Neuronal stem cell (in vitro differentiated cells): Measurements from ENCODE around the gene ENTPD2.
A peak's percentile ranks its signal among the peaks of the same experiment; 100 is the strongest.

Experiments
- DNase-seq: peaks from one replicate; pipeline ENCODE4 v3.0.0-alpha.2; 2013; ENCODE audit warnings: low spot score
- H2AFZ ChIP-seq: one replicate; pipeline ENCODE4 v1.6.1; 2013; ENCODE audit warnings: mild to moderate bottlenecking, low read length, inconsistent platforms
- H2AK5ac ChIP-seq: 2 replicates; pipeline ENCODE4 v1.6.1; 2013; ENCODE audit warnings: low read depth, mild to moderate bottlenecking, inconsistent platforms, low read length, moderate library complexity, mixed read lengths
- H2BK120ac ChIP-seq: 2 replicates; pipeline ENCODE4 v1.6.1; 2013; ENCODE audit warnings: low read depth, mild to moderate bottlenecking, inconsistent platforms, low read length, moderate library complexity, mixed read lengths
- H2BK12ac ChIP-seq: one replicate; pipeline ENCODE4 v1.6.1; 2013; ENCODE audit warnings: low read length, inconsistent platforms
- H2BK15ac ChIP-seq: 2 replicates; pipeline ENCODE4 v1.6.1; 2013; ENCODE audit warnings: mild to moderate bottlenecking, low read length, inconsistent platforms, mixed read lengths
- H2BK5ac ChIP-seq: one replicate; pipeline ENCODE4 v1.6.1; 2013; ENCODE audit warnings: inconsistent platforms, mild to moderate bottlenecking, low read length, moderate library complexity
- H3K14ac ChIP-seq: one replicate; pipeline ENCODE4 v1.6.1; 2013; ENCODE audit warnings: low read length, inconsistent platforms
- H3K18ac ChIP-seq: 2 replicates; pipeline ENCODE4 v1.6.1; 2013; ENCODE audit warnings: low read length, inconsistent platforms
- H3K23ac ChIP-seq: 2 replicates; pipeline ENCODE4 v1.6.1; 2013; ENCODE audit warnings: low read depth, mild to moderate bottlenecking, mixed read lengths, low read length, inconsistent platforms; ENCODE audit not compliant: poor library complexity
- H3K27ac ChIP-seq: replicated peaks from 3 replicates; pipeline ENCODE4 v1.5.1; 2013; ENCODE audit warnings: low read length, inconsistent platforms
- H3K27me3 ChIP-seq, 3 experiments: 2 replicates each; pipeline ENCODE4 v1.6.1; 2013; ENCODE audit warnings: low read length in 3 of 3, mild to moderate bottlenecking in 2 of 3, inconsistent platforms in 1 of 3, low read depth in 1 of 3, mixed read lengths in 1 of 3, moderate library complexity in 1 of 3; ENCODE audit not compliant: control insufficient read depth in 3 of 3, insufficient read depth in 3 of 3
- H3K36me3 ChIP-seq, 2 donors: replicated peaks in 1 of 2; 2 replicates each; pipeline ENCODE4 v1.6.1; 2013; ENCODE audit warnings: low read length in 2 of 2; ENCODE audit not compliant: control insufficient read depth in 2 of 2, insufficient read depth in 2 of 2
- H3K4ac ChIP-seq: 2 replicates; pipeline ENCODE4 v1.6.1; 2013; ENCODE audit warnings: inconsistent platforms, mild to moderate bottlenecking, low read length, moderate library complexity
- H3K4me1 ChIP-seq, 2 donors: 1 replicate in 1 of 2; 2 replicates in 1 of 2; pipeline ENCODE4 v1.6.1; 2013; ENCODE audit warnings: low read length in 2 of 2, low read depth in 1 of 2; ENCODE audit not compliant: control insufficient read depth in 2 of 2, insufficient read depth in 1 of 2
- H3K4me2 ChIP-seq: one replicate; pipeline ENCODE4 v1.6.1; 2013; ENCODE audit warnings: mild to moderate bottlenecking, low read length, inconsistent platforms; ENCODE audit not compliant: insufficient read depth, poor library complexity, severe bottlenecking
- H3K4me3 ChIP-seq, 2 donors: 2 replicates each; pipeline ENCODE4 v1.5.1; 2013; ENCODE audit warnings: low read length in 2 of 2, mild to moderate bottlenecking in 2 of 2, inconsistent platforms in 1 of 2, moderate library complexity in 1 of 2
- H3K79me1 ChIP-seq: one replicate; pipeline ENCODE4 v1.6.1; 2013; ENCODE audit warnings: low read depth, mild to moderate bottlenecking, inconsistent platforms, low read length, moderate library complexity
- H3K9ac ChIP-seq: one replicate; pipeline ENCODE4 v1.6.1; 2013; ENCODE audit warnings: mild to moderate bottlenecking, low read depth, low read length, inconsistent platforms; ENCODE audit not compliant: poor library complexity
- H3K9me3 ChIP-seq, 2 donors: replicated peaks in 1 of 2; 2 replicates each; pipeline versions ENCODE3 to v1.6.1; 2013; ENCODE audit warnings: low read length in 2 of 2, mild to moderate bottlenecking in 2 of 2, inconsistent platforms in 1 of 2, low read depth in 1 of 2, mixed read lengths in 1 of 2, moderate library complexity in 1 of 2; ENCODE audit not compliant: control insufficient read depth in 2 of 2, insufficient read depth in 1 of 2
- H4K8ac ChIP-seq: one replicate; pipeline ENCODE4 v1.6.1; 2013; ENCODE audit warnings: low read depth, mild to moderate bottlenecking, inconsistent platforms, low read length, moderate library complexity
- H4K91ac ChIP-seq: one replicate; pipeline ENCODE4 v1.6.1; 2013; ENCODE audit warnings: low read length, low read depth, mild to moderate bottlenecking, inconsistent platforms; ENCODE audit not compliant: poor library complexity
- WGBS, 2 donors: extraction: QIAGEN DNeasy Blood & Tissue Kit; methylation state at CpG; one replicate each; pipeline ENCODE4 v1.1.7; 2013; ENCODE audit warnings: missing lambda C conversion rate in 2 of 2, mixed read lengths in 1 of 2; ENCODE audit not compliant: insufficient read length in 2 of 2, insufficient replicate concordance in 1 of 2; ENCODE audit errors: extremely low coverage in 2 of 2; 5-methylcytosine and 5-hydroxymethylcytosine counted together

Gene ENTPD2

DNA sequence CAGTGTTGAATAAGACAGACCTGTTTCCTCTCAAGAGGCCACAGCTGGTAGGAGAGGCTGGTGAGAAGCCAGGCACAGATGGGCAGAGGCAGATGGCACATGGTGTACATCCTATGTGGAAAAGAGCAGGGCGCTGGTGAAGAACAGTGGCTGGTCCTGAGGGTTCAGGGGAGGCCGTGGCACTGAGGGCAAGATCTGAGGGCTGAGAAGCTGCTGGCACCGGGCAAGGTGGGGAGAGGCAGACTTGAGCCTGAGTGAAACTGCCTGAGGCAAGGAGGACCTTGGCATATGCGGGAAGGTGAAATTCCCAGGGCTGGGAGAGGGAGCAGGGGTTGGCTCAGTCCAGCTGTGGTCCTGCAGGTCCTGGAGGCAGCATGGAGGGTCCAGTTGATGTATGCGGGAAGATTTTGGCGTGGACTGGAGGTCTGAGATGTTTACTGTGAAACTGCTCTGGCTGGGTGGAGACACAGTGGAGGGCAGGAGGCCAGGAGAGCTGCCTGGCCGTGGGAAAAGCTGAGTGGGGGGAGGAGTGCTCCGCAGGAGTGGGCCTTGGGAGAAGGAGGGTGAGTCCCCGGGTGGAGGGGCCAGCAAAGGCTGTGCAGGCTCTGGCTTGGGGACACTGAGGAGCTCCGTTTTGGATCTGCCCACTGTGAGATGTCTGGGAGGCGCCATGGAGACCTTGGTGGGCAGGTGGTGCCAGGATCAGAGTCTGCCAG is 35.5 kb upstream of the ENTPD2 start:
- Histone ChIP-seq H3K27ac (no peak overlapping the region), H3K4ac (no peak overlapping the region), H3K9me3 (no peaks in the 10 kb centered on the region), H3K14ac (peak overlapping the region; percentile 21), H3K4me3 (no peak overlapping the region), H2BK120ac (no peak overlapping the region), H2BK12ac (peak overlapping the region; percentile 10), H4K8ac (no peak overlapping the region), H3K36me3 (peaks cover 11 to 39% of the 10 kb centered on the region in 2 donors), H3K18ac (no peak overlapping the region), H3K4me2 (no peak overlapping the region), H2BK5ac (no peak overlapping the region), H2BK15ac (no peak overlapping the region), H2AK5ac (no peak overlapping the region), H3K79me1 (peaks cover 3% of the 10 kb centered on the region), H3K23ac (no peak overlapping the region), H3K9ac (peak overlapping the region; percentile 44), H2AFZ (no peak overlapping the region), H4K91ac (no peak overlapping the region), H3K4me1 (peaks cover 6 to 15% of the 10 kb centered on the region in 2 donors), H3K27me3 (peaks cover 2 to 12% (median 8%) of the 10 kb centered on the region in 3 experiments)
- no CpG with 5 or more reads among the region's 11 CpGs for WGBS, 2 donors
- DNase-seq = no peak

DNA sequence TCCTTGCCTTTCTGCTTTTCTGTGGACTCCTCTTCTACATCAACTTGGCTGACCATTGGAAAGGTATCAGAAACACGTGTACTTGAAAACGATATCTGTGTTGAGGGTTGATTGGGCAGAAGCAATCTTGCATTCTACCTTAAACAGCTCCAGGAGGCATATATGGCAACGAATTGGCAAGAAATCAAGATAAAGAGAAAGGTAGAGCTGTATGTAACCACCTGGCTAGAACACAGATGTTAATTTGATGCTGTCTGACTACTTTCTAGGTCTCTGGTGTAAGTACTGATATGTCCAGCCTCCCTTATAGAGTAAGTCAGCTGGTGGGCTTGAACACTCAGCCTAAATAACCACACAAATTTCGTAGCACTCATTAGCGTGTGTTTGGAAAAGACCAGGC is 34.3 kb upstream of the ENTPD2 start:
- H3K79me1 ChIP-seq = peaks cover 3% of the 10 kb centered on the region
- WGBS, 2 donors = no CpG with 5 or more reads among the region's 5 CpGs
- no peak overlapping the region for H3K4ac ChIP-seq
- H3K9me3 ChIP-seq = no peaks in the 10 kb centered on the region
- H3K18ac ChIP-seq = no peak overlapping the region
- peaks cover 2 to 19% (median 15%) of the 10 kb centered on the region in 3 experiments for H3K27me3 ChIP-seq
- H2BK120ac ChIP-seq = no peak overlapping the region
- H4K91ac ChIP-seq = no peak overlapping the region
- H4K8ac ChIP-seq = no peak overlapping the region
- no peak overlapping the region for H3K27ac ChIP-seq
- no peak overlapping the region for H2BK5ac ChIP-seq
- H2BK12ac ChIP-seq = no peak overlapping the region
- H3K4me2 ChIP-seq = no peak overlapping the region
- H3K4me1 ChIP-seq = peaks cover 10 to 20% of the 10 kb centered on the region in 2 donors
- H2BK15ac ChIP-seq = no peak overlapping the region
- no peak overlapping the region for H2AK5ac ChIP-seq
- no peak for DNase-seq
- H3K4me3 ChIP-seq = peak overlapping the region in 1 of 2 donors; percentile 84
- no peak overlapping the region for H3K9ac ChIP-seq
- H3K36me3 ChIP-seq = peaks cover 11 to 37% of the 10 kb centered on the region in 2 donors
- no peak overlapping the region for H2AFZ ChIP-seq
- H3K14ac ChIP-seq = no peak overlapping the region
- H3K23ac ChIP-seq = no peak overlapping the region

DNA sequence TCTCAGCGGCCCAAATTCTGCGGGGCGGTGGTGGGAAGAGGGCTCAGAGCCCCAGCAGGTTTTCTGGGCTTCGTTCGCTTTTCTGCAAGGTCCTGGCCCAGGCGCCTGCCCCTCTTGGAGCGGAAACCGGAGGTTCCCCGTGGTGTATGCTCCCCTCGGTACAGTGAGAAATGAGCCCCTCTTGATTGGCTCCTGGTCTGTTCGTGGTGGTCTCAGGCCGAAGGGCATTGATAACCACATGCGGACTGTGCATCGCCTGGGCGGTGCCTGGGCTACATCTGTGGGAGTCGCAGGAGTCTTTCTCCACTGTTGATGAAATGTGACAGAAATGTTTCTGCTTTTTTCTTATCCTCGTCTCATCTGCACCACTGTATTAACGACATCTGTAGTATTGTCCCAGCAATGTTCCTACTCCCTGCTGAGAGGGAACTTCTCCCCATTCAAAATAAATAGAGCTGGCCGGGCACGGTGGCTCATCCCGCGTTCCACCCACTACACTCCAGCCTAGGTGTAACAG is 33.6 kb upstream of the ENTPD2 start:
- Histone ChIP-seq H3K27me3 (peaks cover 2 to 26% (median 15%) of the 10 kb centered on the region in 3 experiments), H2BK5ac (peak overlapping the region; percentile 67), H3K18ac (peak overlapping the region; percentile 91), H3K27ac (no peak overlapping the region), H3K4me3 (peak overlapping the region; percentile 84 to 86), H2BK15ac (peak overlapping the region; percentile 52), H3K4me2 (peak overlapping the region; percentile 94), H3K4ac (no peak overlapping the region), H3K4me1 (peaks cover 10 to 20% of the 10 kb centered on the region in 2 donors), H2AK5ac (no peak overlapping the region), H2BK120ac (no peak overlapping the region), H3K14ac (peak overlapping the region; percentile 87), H2AFZ (peak overlapping the region; percentile 97), H3K36me3 (peaks cover 8 to 30% of the 10 kb centered on the region in 2 donors), H2BK12ac (no peak overlapping the region), H3K79me1 (peaks cover 3% of the 10 kb centered on the region), H4K91ac (no peak overlapping the region), H3K23ac (peak overlapping the region; percentile 45), H3K9me3 (no peaks in the 10 kb centered on the region), H4K8ac (no peak overlapping the region), H3K9ac (peak overlapping the region; percentile 94)
- no CpG with 5 or more reads among the region's 22 CpGs for WGBS, 2 donors
- DNase-seq = no peak
